Gastrocnemius medialis (tissue), 4 donors: Measurements from ENCODE around the gene NXNL1. TPM values are rescaled to one million over a fixed set of nuclear protein-coding genes. Genes with fewer than 3 reads are reported as not detected.

Experiments used
- ATAC-seq, 2 donors: fragments of 150-250 bp; one replicate each; pipeline ENCODE4 v1.9.1; 2016
- DNase-seq, 2 donors: peaks; one replicate each; pipeline ENCODE4 v3.0.0-alpha.2; 2019
- H3K27ac ChIP-seq, 4 donors: fragments of 200-600 bp; sonication (generic); 1 replicate in 1 of 4; 2 replicates in 3 of 4; pipeline ENCODE4 v1.5.1; 2016 to 2018; ENCODE audit warnings: mild to moderate bottlenecking in 2 of 4, moderate library complexity in 1 of 4
- H3K27me3 ChIP-seq, 3 donors: fragments of 200-600 bp; sonication (generic) in 2 of 3; 1 replicate in 1 of 3; 2 replicates in 2 of 3; pipeline versions ENCODE4 v1.5.1 to v1.6.0; 2016 to 2019; ENCODE audit warnings: mild to moderate bottlenecking in 1 of 3, moderate library complexity in 1 of 3
- H3K36me3 ChIP-seq, 2 donors: fragments of 200-600 bp; sonication (generic) in 1 of 2; one replicate each; pipeline ENCODE4 v1.5.1; 2017 to 2018
- H3K4me1 ChIP-seq, 2 donors: fragments of 200-600 bp; sonication (generic) in 1 of 2; one replicate each; pipeline ENCODE4 v1.5.1; 2016 to 2017; ENCODE audit warnings: mild to moderate bottlenecking in 2 of 2
- H3K4me3 ChIP-seq, 4 donors: fragments of 200-600 bp; sonication (generic) in 3 of 4; 1 replicate in 1 of 4; 2 replicates in 3 of 4; pipeline ENCODE4 v1.5.1; 2016 to 2019; ENCODE audit warnings: mild to moderate bottlenecking in 2 of 4
- H3K9me3 ChIP-seq, 3 donors: fragments of 200-600 bp; sonication (generic) in 2 of 3; 1 replicate in 1 of 3; 2 replicates in 2 of 3; pipeline ENCODE4 v1.5.1; 2016 to 2019
- POLR2A ChIP-seq, 2 donors: fragments of 450-650 bp; IDR thresholded peaks; one replicate each; pipeline ENCODE4 v1.6.1; 2017; ENCODE audit warnings: antibody characterized with exemption in 2 of 2, mild to moderate bottlenecking in 2 of 2, moderate library complexity in 2 of 2
- in situ Hi-C, 4 donors: fragments of 200-750 bp; cut with MboI; loops; one replicate each; pipeline versions ENCODE4 v1.15.0 to v1.8.0; 2017; ENCODE audit warnings: low sequenced_read_pairs in 4 of 4
- intact Hi-C: fragments of 100-400 bp; cut with DNase I; formaldehyde crosslinking; loops from one replicate; pipeline ENCODE4 v1.15.1; 2023; ENCODE audit warnings: low total_unique reads
- total RNA-seq, 4 donors: library from RNA; depleted of rRNA; stranded (reverse); fragments of >200 nt; gene quantifications; one replicate each; pipeline versions ENCODE4 v1.1.0 to v1.2.3, GENCODE V29; 2016
- TF ChIP-seq, protein P1 (sequence below), 5 experiments: fragments of 450-650 bp in 3 of 5; fragments of 200-600 bp in 2 of 5; sonication (generic) in 2 of 5; IDR thresholded peaks in 4 of 5; conservative IDR thresholded peaks in 1 of 5; 1 replicate in 4 of 5; 2 replicates in 1 of 5; pipeline ENCODE4 v1.5.1; 2016 to 2019; ENCODE audit warnings: antibody characterized with exemption in 5 of 5, mild to moderate bottlenecking in 3 of 5, moderate library complexity in 3 of 5

NXNL1 gene
- total RNA-seq, 4 donors from 2014 or later, result not detected

DNA sequence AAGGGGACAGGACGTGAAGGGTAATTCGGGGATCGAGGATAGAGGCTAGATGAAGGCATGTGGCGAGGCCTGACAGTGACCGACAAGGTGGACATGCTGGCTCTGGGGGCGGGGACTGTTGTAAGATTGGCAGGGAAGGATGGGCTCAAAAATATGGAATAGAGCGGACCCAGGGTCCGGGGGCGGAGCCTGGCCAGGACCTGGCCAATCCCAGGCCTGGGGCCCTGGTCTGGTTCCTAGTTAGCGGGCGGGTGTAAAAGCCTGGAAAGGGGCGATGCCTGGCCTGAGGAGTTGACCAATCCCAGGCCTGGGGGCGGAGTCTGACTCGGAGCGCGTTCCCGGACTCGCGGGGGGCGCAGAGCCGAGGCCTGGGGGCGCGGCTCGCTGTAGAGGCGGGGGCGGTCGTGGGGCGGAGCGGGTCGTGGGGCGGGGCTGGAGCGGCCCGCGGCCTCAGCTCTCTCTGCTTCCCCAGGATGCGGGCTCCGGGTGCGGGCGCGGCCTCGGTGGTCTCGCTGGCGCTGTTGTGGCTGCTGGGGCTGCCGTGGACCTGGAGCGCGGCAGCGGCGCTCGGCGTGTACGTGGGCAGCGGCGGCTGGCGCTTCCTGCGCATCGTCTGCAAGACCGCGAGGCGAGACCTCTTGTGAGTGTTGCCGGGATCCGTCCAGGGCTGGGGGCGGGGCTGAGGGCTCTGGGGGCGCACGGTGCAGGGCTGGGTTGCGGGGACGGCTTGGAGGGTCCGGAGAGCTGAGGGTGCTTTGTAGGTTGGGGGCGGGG is 9.5 kb upstream of the NXNL1 start, which contains the start of gene SLC27A1:
SLC27A1 (plus strand) TSS at position 457 of the 774 bp plus-strand sequence; CDS start at position 474, 17 bp downstream.
- Histone ChIP-seq H3K4me1 (peaks cover 19 to 41% of the 10 kb centered on the region in 2 donors), H3K27me3 (no peaks in the 10 kb centered on the region), H3K36me3 (no peaks in the 10 kb centered on the region), H3K27ac (peak within 1 kb of the TSS; percentile 92 to 100 (median 96)), H3K9me3 (no peaks in the 10 kb centered on the region), H3K4me3 (peak within 1 kb of the TSS; percentile 74 to 91 (median 80))
- DNase-seq, result peak; percentile 98 to 99
- in situ Hi-C loops, result no loop called here
- intact Hi-C loops, result loop anchor here (5.0 kb wide), 1 partner anchor 87 kb away; the partner anchor contains the start of gene COLGALT1
- peak; percentile 44 to 63 for TF ChIP-seq POLR2A (IDR thresholded peaks at IDR 0.05)
- TF ChIP-seq, protein P1, sequence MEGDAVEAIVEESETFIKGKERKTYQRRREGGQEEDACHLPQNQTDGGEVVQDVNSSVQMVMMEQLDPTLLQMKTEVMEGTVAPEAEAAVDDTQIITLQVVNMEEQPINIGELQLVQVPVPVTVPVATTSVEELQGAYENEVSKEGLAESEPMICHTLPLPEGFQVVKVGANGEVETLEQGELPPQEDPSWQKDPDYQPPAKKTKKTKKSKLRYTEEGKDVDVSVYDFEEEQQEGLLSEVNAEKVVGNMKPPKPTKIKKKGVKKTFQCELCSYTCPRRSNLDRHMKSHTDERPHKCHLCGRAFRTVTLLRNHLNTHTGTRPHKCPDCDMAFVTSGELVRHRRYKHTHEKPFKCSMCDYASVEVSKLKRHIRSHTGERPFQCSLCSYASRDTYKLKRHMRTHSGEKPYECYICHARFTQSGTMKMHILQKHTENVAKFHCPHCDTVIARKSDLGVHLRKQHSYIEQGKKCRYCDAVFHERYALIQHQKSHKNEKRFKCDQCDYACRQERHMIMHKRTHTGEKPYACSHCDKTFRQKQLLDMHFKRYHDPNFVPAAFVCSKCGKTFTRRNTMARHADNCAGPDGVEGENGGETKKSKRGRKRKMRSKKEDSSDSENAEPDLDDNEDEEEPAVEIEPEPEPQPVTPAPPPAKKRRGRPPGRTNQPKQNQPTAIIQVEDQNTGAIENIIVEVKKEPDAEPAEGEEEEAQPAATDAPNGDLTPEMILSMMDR (IDR thresholded peaks at IDR 0.05 in 4 of 5, conservative IDR thresholded peaks at IDR 0.05 in 1 of 5), result peak in 1 of 5 experiments; percentile 6
- peak; percentile 68 to 70 for ATAC-seq

DNA sequence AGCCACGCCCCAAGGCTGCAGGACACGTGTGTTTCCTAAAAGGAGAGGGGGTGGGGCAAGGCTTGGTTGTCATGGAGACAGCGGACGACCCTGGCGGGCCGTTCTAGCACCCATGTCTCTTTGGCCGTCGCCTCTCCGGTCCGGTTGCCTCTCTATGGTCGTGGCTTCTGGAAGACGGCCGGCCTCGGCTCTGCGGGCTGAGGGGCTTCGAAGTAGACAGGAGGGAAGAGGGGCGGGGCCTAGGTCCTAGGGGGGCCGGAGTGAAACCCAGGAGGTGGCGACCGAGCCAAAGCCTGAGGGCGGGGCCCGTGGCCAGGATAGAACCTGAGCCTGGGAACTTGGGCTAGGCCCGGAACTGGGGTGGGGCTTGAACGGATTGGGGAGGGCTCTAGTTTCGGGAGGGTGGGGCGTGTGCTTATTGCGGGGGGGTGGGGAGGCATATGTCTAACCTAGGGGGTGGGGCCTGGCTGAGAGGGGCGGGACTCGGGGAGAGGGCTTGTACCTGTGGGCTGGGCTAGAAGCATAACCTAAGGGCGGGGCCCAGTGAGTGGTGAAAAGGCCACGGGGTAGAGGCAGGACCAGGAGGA is 8.8 kb upstream of the NXNL1 start:
- H3K27ac ChIP-seq, result peak overlapping the region; percentile 92 to 100 (median 96)
- intact Hi-C loops, result loop anchor here (1.0 to 5.0 kb wide), 5 partner anchors 47 to 164 kb away; partner anchors contain the start of genes COLGALT1, DDA1, MRPL34 and MVB12A
- in situ Hi-C loops, result loop anchor here in 2 of 4 donors (10.0 kb wide), 2 partner anchors 75 to 125 kb away; partner anchors contain the start of gene CCDC194 (in 1 of the 2)
- peak overlapping the region; percentile 74 to 91 (median 80) for H3K4me3 ChIP-seq
- H3K36me3 ChIP-seq, result no peaks in the 10 kb centered on the region
- peaks cover 13 to 37% of the 10 kb centered on the region in 2 donors for H3K4me1 ChIP-seq
- no peaks in the 10 kb centered on the region for H3K27me3 ChIP-seq
- TF ChIP-seq POLR2A (IDR thresholded peaks at IDR 0.05), result no peak
- TF ChIP-seq, protein P1 (IDR thresholded peaks at IDR 0.05 in 4 of 5, conservative IDR thresholded peaks at IDR 0.05 in 1 of 5), result no peak
- DNase-seq (peak; percentile 98), ATAC-seq (peak; percentile 59 to 62)
- H3K9me3 ChIP-seq, result no peaks in the 10 kb centered on the region

DNA sequence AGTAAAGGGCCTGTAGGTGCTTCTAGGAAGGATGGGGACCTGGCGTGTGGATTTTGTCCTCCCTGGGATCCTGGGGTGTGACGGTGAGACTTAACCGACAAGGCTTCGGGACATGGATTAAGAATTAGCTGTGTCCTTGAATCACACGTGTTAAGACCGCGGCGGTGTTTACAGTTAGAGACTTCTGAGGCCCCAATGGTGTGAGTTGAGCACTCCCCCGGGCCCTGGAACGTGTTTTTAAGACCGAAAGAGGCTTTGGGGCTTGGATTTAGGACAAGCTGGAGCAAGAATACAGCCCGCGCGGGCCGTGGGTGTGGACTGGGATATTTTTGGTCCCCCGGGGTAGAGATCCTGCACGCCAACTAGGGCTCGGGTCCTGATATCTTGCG is 8.4 kb upstream of the NXNL1 start:
- Histone ChIP-seq H3K36me3 (no peaks in the 10 kb centered on the region), H3K4me3 (peak overlapping the region; percentile 74 to 91 (median 80)), H3K27me3 (no peaks in the 10 kb centered on the region), H3K4me1 (peaks cover 13 to 37% of the 10 kb centered on the region in 2 donors), H3K9me3 (no peaks in the 10 kb centered on the region), H3K27ac (peak overlapping the region; percentile 92 to 100 (median 96))
- DNase-seq (no peak), ATAC-seq (peak; percentile 6 to 24)
- intact Hi-C loops (loop anchor here (1.0 to 5.0 kb wide), 4 partner anchors 47 to 164 kb away; partner anchors contain the start of genes DDA1, MRPL34 and MVB12A), in situ Hi-C loops (loop anchor here in 2 of 4 donors (10.0 kb wide), 2 partner anchors 74 to 124 kb away; partner anchors contain the start of gene CCDC194 (in 1 of the 2))
- TF ChIP-seq POLR2A (IDR thresholded peaks at IDR 0.05), result peak; percentile 75 to 76
- TF ChIP-seq, protein P1 (IDR thresholded peaks at IDR 0.05 in 4 of 5, conservative IDR thresholded peaks at IDR 0.05 in 1 of 5), result no peak

DNA sequence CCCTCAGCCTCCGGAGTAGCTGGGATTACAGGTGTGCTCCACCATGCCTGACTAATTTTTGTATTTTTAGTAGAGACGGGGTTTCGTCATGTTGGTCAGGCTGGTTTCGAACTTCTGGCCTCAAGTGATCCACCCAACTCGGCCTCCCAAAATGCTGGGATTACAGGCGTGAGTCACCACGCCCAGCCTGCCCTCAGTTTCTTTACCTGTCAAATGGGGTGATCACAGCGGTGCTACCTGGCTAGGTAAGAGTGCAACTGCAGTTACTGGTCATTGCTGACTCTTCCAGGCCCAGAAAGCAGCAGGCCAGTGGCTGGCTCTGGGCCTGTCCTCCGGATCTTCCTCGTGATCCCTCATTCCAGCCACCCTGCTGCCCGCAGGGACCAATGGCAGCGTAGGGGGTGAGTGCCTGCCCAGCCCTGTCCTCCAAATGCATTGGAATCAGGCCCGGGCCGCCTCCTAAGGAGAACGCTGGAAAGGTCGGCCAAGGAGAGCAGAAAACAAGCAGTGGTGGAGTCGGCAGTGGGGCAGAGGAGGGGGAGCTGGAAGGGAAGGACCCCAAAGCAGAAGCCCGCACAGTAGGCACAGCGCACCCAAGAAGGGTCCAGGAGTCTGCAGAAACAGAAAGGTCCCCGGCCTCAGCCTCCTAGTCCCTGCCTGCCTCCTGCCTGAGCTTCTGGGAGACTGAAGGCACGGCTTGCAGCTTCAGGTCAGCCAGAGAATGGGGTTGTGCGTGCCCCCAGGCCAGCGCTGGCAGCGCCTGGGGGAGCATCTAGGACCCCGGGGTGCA is 7.8 kb upstream of the NXNL1 start:
- ATAC-seq (peak; percentile 32 to 39), DNase-seq (peak; percentile 91 to 92)
- H3K4me1 ChIP-seq, result peaks cover 13 to 37% of the 10 kb centered on the region in 2 donors
- TF ChIP-seq POLR2A (IDR thresholded peaks at IDR 0.05), result peak; percentile 65 to 72
- TF ChIP-seq, protein P1 (IDR thresholded peaks at IDR 0.05 in 4 of 5, conservative IDR thresholded peaks at IDR 0.05 in 1 of 5), result no peak
- H3K27ac ChIP-seq, result peak overlapping the region; percentile 92 to 100 (median 96)
- no peaks in the 10 kb centered on the region for H3K9me3 ChIP-seq
- peak overlapping the region; percentile 74 to 91 (median 80) for H3K4me3 ChIP-seq
- H3K36me3 ChIP-seq, result no peaks in the 10 kb centered on the region
- intact Hi-C loops, result loop anchor here (1.0 to 5.0 kb wide), 4 partner anchors 46 to 163 kb away; partner anchors contain the start of genes DDA1, MRPL34 and MVB12A
- H3K27me3 ChIP-seq, result no peaks in the 10 kb centered on the region
- in situ Hi-C loops, result loop anchor here in 2 of 4 donors (10.0 kb wide), 2 partner anchors 74 to 124 kb away; partner anchors contain the start of gene CCDC194 (in 1 of the 2)
